ENCODE results near the gene ZNF423. TPM values are rescaled to one million over a fixed set of nuclear protein-coding genes. Genes with fewer than 3 reads are reported as not detected.

The ZNF423 gene
- polyA plus RNA-seq, 1 donor from 2014 or later, result 4.5 TPM

- Histone ChIP-seq H3K27me3 (ENCODE audit: insufficient read depth, low read depth, low read length) (no peaks in the 10 kb centered on the region), H3K9me3 (ENCODE audit: low read length) (no peaks in the 10 kb centered on the region), H3K36me3 (ENCODE audit: insufficient read depth, low read length) (no peaks in the 10 kb centered on the region), H3K4me2 (ENCODE audit: low read length) (no peak overlapping the region), H3F3A (ENCODE audit: insufficient read depth, low read length, poor library complexity, severe bottlenecking) (no peaks in the 10 kb centered on the region), H3K9ac (ENCODE audit: low read length) (no peak overlapping the region), H3K79me2 (replicated peaks; ENCODE audit: insufficient read depth, low read length) (no peaks in the 10 kb centered on the region), H3K4me3 (ENCODE audit: low read length) (no peak overlapping the region), H2AFZ (ENCODE audit: low read depth, low read length) (no peak overlapping the region), H4K20me1 (ENCODE audit: insufficient read depth) (no peaks in the 10 kb centered on the region), H3K9me2 (ENCODE audit: insufficient read depth, low read length) (no peaks in the 10 kb centered on the region), H3K27ac (ENCODE audit: low read length) (no peak overlapping the region)
- TF ChIP-seq SMC3 (conservative IDR thresholded peaks at IDR 0.05; ENCODE audit: poor library complexity) (no peak), CTCF (IDR thresholded peaks at IDR 0.05; ENCODE audit: poor library complexity, severe bottlenecking) (no peak)
Measured at GRCh38 chr16:49505556-49505955, 350.4 kb downstream of the ZNF423 start.

GRCh38 chr16:49504626-49505025 lies 351.3 kb downstream of the ZNF423 start:
- H3K27me3 ChIP-seq (ENCODE audit: insufficient read depth, low read depth, low read length), result no peaks in the 10 kb centered on the region
- H3K9me2 ChIP-seq (ENCODE audit: insufficient read depth, low read length), result no peaks in the 10 kb centered on the region
- no peak overlapping the region for H3K4me3 ChIP-seq (ENCODE audit: low read length)
- no peak for TF ChIP-seq EZH2 (IDR thresholded peaks at IDR 0.05; ENCODE audit: borderline replicate concordance, insufficient read depth, low read length, poor library complexity, severe bottlenecking)
- no peak for TF ChIP-seq TAF1 (IDR thresholded peaks at IDR 0.05; ENCODE audit: low read depth)
- no peak for TF ChIP-seq MXI1 (conservative IDR thresholded peaks at IDR 0.05; ENCODE audit: poor library complexity, severe bottlenecking)
- TF ChIP-seq RAD21 (conservative IDR thresholded peaks at IDR 0.05), result no peak
- TF ChIP-seq POLR2AphosphoS5 (IDR thresholded peaks at IDR 0.05), result no peak
- TF ChIP-seq REST (IDR thresholded peaks at IDR 0.05; ENCODE audit: borderline replicate concordance), result no peak
- no peak for TF ChIP-seq CTCF (IDR thresholded peaks at IDR 0.05; ENCODE audit: poor library complexity, severe bottlenecking)
- no peak for TF ChIP-seq SMC3 (conservative IDR thresholded peaks at IDR 0.05; ENCODE audit: poor library complexity)
- no peak for TF ChIP-seq EP300 (conservative IDR thresholded peaks at IDR 0.05; ENCODE audit: poor library complexity, severe bottlenecking)
- H3K79me2 ChIP-seq (replicated peaks; ENCODE audit: insufficient read depth, low read length), result no peaks in the 10 kb centered on the region
- no peak overlapping the region for H2AFZ ChIP-seq (ENCODE audit: low read depth, low read length)
- no peaks in the 10 kb centered on the region for H3K36me3 ChIP-seq (ENCODE audit: insufficient read depth, low read length)
- no peaks in the 10 kb centered on the region for H4K20me1 ChIP-seq (ENCODE audit: insufficient read depth)
- H3K4me2 ChIP-seq (ENCODE audit: low read length), result no peak overlapping the region
- H3K9me3 ChIP-seq (ENCODE audit: low read length), result no peaks in the 10 kb centered on the region
- no peaks in the 10 kb centered on the region for H3F3A ChIP-seq (ENCODE audit: insufficient read depth, low read length, poor library complexity, severe bottlenecking)
- no peak overlapping the region for H3K9ac ChIP-seq (ENCODE audit: low read length)
- no peak overlapping the region for H3K27ac ChIP-seq (ENCODE audit: low read length)
